K562 (cell line): ENCODE data around the gene PPP4R1. TPM values are rescaled to one million over a fixed set of nuclear protein-coding genes. Genes with fewer than 3 reads are reported as not detected.
A peak's percentile ranks its signal among the peaks of the same experiment; 100 is the strongest.

Experiments
- ATAC-seq: fragments of 200-7000 bp; cut with Tn5 transposase; 3 replicates; pipeline ENCODE4 v1.9.1; 2020; ENCODE audit warnings: moderate library complexity
- BruUV-seq: library from RNA; stranded (reverse); fragments of 400-500 nt; replicated peaks from 2 replicates; lab custom pipeline; 2021; lab: Mats Ljungman, UMichigan
- CTCF ChIA-PET: fragments of 300-600 bp; formaldehyde crosslinking; extraction: SDS; loops from one replicate; lab custom pipeline; 2021; ENCODE audit warnings: low intra/inter-chr PET ratio; lab: Yijun Ruan, JAX
- POLR2A ChIA-PET: fragments of 300-600, 350-650 bp; sonication (Branson Sonifier 250); formaldehyde crosslinking; extraction: SDS; loops from one replicate; lab custom pipeline; 2021; ENCODE audit warnings: antibody characterized with exemption, inconsistent platforms; lab: Yijun Ruan, JAX
- DNase-seq, 4 experiments: peaks; one replicate each; pipeline versions ENCODE4 v3.0.0 to v3.0.0-alpha.2; 2011 to 2018; ENCODE audit warnings: low spot score in 3 of 4, mixed read lengths in 3 of 4; ENCODE audit errors: extremely low read depth in 1 of 4
- FAIRE-seq: peaks from 2 replicates; lab custom pipeline; 2011; peaks lifted over from hg19 to GRCh38; lab: Jason Lieb, UNC
- H2AFZ ChIP-seq: 2 replicates; pipeline ENCODE4 v1.6.0; 2011; ENCODE audit warnings: low read depth, low read length, control low read depth, inconsistent platforms
- H3K27ac ChIP-seq: fragments of 200-600 bp; 3 replicates; pipeline ENCODE4 v1.8.0; 2011; ENCODE audit warnings: low read depth, mild to moderate bottlenecking, control low read depth, inconsistent platforms, low read length, moderate library complexity, mixed read lengths; ENCODE audit errors: extremely low read depth
- H3K27me3 ChIP-seq, 2 experiments: fragments of 300-600 bp in 1 of 2; 2 replicates in 1 of 2; 3 replicates in 1 of 2; pipeline versions ENCODE4 v1.6.0 to v1.8.0; 2011; ENCODE audit warnings: inconsistent platforms in 2 of 2, low read length in 2 of 2, mild to moderate bottlenecking in 1 of 2, mixed read lengths in 1 of 2, moderate library complexity in 1 of 2; ENCODE audit not compliant: control insufficient read depth in 2 of 2, insufficient read depth in 2 of 2
- H3K36me3 ChIP-seq: fragments of 300-600 bp; 3 replicates; pipeline ENCODE4 v1.8.0; 2011; ENCODE audit warnings: mild to moderate bottlenecking, low read length, inconsistent platforms; ENCODE audit not compliant: control insufficient read depth, insufficient read depth
- H3K4me1 ChIP-seq, 2 experiments: fragments of 200-600 bp in 1 of 2; replicated peaks in 1 of 2; 2 replicates in 1 of 2; 3 replicates in 1 of 2; pipeline versions ENCODE4 v1.5.1 to v1.8.0; 2011; ENCODE audit warnings: inconsistent platforms in 2 of 2, low read length in 2 of 2, mild to moderate bottlenecking in 1 of 2, mixed read lengths in 1 of 2, moderate library complexity in 1 of 2; ENCODE audit not compliant: control insufficient read depth in 2 of 2, insufficient read depth in 2 of 2
- H3K4me2 ChIP-seq: 2 replicates; pipeline ENCODE4 v1.6.1; 2011; ENCODE audit warnings: low read length, control low read depth, inconsistent platforms, mixed read lengths; ENCODE audit not compliant: insufficient read depth
- H3K4me3 ChIP-seq: fragments of 200-600 bp; sonication (generic), shearing (Covaris generic); 2 replicates; pipeline ENCODE4 v1.5.1; 2016; ENCODE audit warnings: control low read depth, inconsistent platforms
- H3K79me2 ChIP-seq: fragments of 200-600 bp; 3 replicates; pipeline ENCODE4 v1.8.0; 2011; ENCODE audit warnings: low read length, inconsistent platforms; ENCODE audit not compliant: control insufficient read depth, insufficient read depth
- H3K9ac ChIP-seq, 2 experiments: 2 replicates each; pipeline versions ENCODE4 v1.6.0 to v1.6.1; 2011; ENCODE audit warnings: low read depth in 2 of 2, low read length in 2 of 2, control low read depth in 1 of 2, inconsistent platforms in 1 of 2, mild to moderate bottlenecking in 1 of 2, mixed read lengths in 1 of 2; ENCODE audit not compliant: insufficient read depth in 1 of 2
- H3K9me1 ChIP-seq: one replicate; pipeline ENCODE4 v1.6.0; 2011; ENCODE audit warnings: inconsistent platforms, mild to moderate bottlenecking, low read length, moderate library complexity; ENCODE audit not compliant: control insufficient read depth, insufficient read depth
- H3K9me3 ChIP-seq: replicated peaks from 2 replicates; pipeline ENCODE4 v1.5.1; 2011; ENCODE audit warnings: low read depth, low read length, inconsistent platforms; ENCODE audit not compliant: control insufficient read depth, insufficient read depth
- H4K20me1 ChIP-seq: replicated peaks from 2 replicates; pipeline ENCODE4 v1.6.1; 2011; ENCODE audit warnings: low read length, inconsistent platforms, mixed read lengths; ENCODE audit not compliant: control insufficient read depth, insufficient read depth
- ARHGAP35 ChIP-seq: fragments of 450-650 bp; IDR thresholded peaks from 2 replicates; pipeline ENCODE4 v1.6.1; 2018; ENCODE audit not compliant: partially characterized antibody
- DEAF1 ChIP-seq: fragments of 450-650 bp; formaldehyde crosslinking; IDR thresholded peaks from 2 replicates; pipeline ENCODE4 v1.4.0; 2020; ENCODE audit warnings: mild to moderate bottlenecking, moderate library complexity
- EP300 ChIP-seq: IDR thresholded peaks from 2 replicates; pipeline ENCODE4 v1.6.1; 2012; ENCODE audit warnings: low read length, improper control_type of control experiment
- EP400 ChIP-seq: fragments of 450-650 bp; IDR thresholded peaks from 2 replicates; pipeline ENCODE4 v1.6.1; 2017; ENCODE audit warnings: antibody characterized with exemption, mild to moderate bottlenecking, moderate library complexity
- MED1 ChIP-seq: sonication (generic); formaldehyde crosslinking; IDR thresholded peaks from 2 replicates; pipeline ENCODE4 v1.8.1; 2023; ENCODE audit warnings: missing genetic modification reagents, borderline replicate concordance
- MNT ChIP-seq, 2 experiments: fragments of 450-650 bp; conservative IDR thresholded peaks; 2 replicates each; pipeline ENCODE4 v1.6.1; 2017; ENCODE audit warnings: mild to moderate bottlenecking in 2 of 2, moderate library complexity in 2 of 2
- POLR2H ChIP-seq: IDR thresholded peaks from 2 replicates; pipeline ENCODE4 v1.6.1; 2016; ENCODE audit warnings: missing genetic modification characterization, low read depth, mild to moderate bottlenecking, control low read depth, missing compliant biosample characterization, moderate library complexity
- TEAD4 ChIP-seq, 2 experiments: sonication (generic) in 1 of 2; formaldehyde crosslinking in 1 of 2; IDR thresholded peaks; 2 replicates each; pipeline versions ENCODE4 v1.6.1 to v1.8.0; 2012 to 2022; ENCODE audit warnings: borderline replicate concordance in 1 of 2, inconsistent platforms in 1 of 2, low read length in 1 of 2, mild to moderate bottlenecking in 1 of 2, missing genetic modification reagents in 1 of 2
- UBTF ChIP-seq, 2 experiments: IDR thresholded peaks; 2 replicates each; pipeline ENCODE4 v1.6.1; 2012; ENCODE audit warnings: improper control_type of control experiment in 2 of 2, low read depth in 2 of 2, low read length in 2 of 2, borderline replicate concordance in 1 of 2
- ZZZ3 ChIP-seq: fragments of 450-650 bp; IDR thresholded peaks from 2 replicates; pipeline ENCODE4 v1.6.1; 2016; ENCODE audit warnings: antibody characterized with exemption, mild to moderate bottlenecking, moderate library complexity
- WGBS: fragments of 100-300 bp; shearing (Covaris generic); methylation state at CpG from one replicate; pipeline ENCODE4 v1.1.6; 2016; ENCODE audit warnings: low coverage, mixed read lengths; ENCODE audit not compliant: insufficient coverage; ENCODE audit errors: missing lambda C conversion rate; 5-methylcytosine and 5-hydroxymethylcytosine counted together
- in situ Hi-C: fragments of 300-500 bp; cut with MboI; formaldehyde crosslinking; loops from 4 replicates; pipeline ENCODE4 v1.15.0; 2018; ENCODE audit warnings: inconsistent platforms, mixed read lengths
- intact Hi-C: fragments of 100-400 bp; cut with micrococcal nuclease; formaldehyde crosslinking; loops from 2 replicates; pipeline ENCODE4 v1.14.2; 2022
- polyA plus RNA-seq, 8 experiments: library from polyadenylated mRNA; depleted of rRNA in 4 of 8; stranded (reverse) in 5 of 8; unstranded in 3 of 8; fragments of >200 nt; fragmentation: Nextera tagmentation in 2 of 8; fragmentation: Illumina TruSeq in 1 of 8; extraction: Ambion mirVana in 2 of 8; extraction: Trizol in 1 of 8; gene quantifications; 2 replicates each; pipeline versions ENCODE4 v1.2.1 to v1.2.3, GENCODE V29; 2011 to 2014; ENCODE audit warnings: inconsistent platforms in 1 of 8, missing spikeins in 1 of 8
- total RNA-seq, 7 experiments: library from RNA; depleted of rRNA in 6 of 7; stranded (reverse); fragments of >200 nt in 6 of 7; fragmentation: Illumina TruSeq in 2 of 7; extraction: Trizol in 2 of 7; gene quantifications; 2 replicates each; pipeline versions ENCODE4 v1.2.1 to v1.2.3, GENCODE V29; 2011 to 2021; ENCODE audit warnings: low replicate concordance in 1 of 7
- TF ChIP-seq, protein P1 (sequence below): sonication (generic); IDR thresholded peaks from 2 replicates; pipeline ENCODE4 v1.6.1; 2016

Gene PPP4R1
- total and polyA plus RNA-seq, 9 of the 15 experiments (the other 6 are each of a cell fraction or from before 2014, with no cell fraction given), result 23.5 to 136 (median 84.5) TPM

- TF ChIP-seq MNT (conservative IDR thresholded peaks at IDR 0.05) (no peak), EP300 (no peak)
- TF ChIP-seq, all 486 proteins: peak for 0
Measured at GRCh38 chr18:9577361-9577760, 37.0 kb downstream of the PPP4R1 start (continued).

- no TSS peak for BruUV-seq
- POLR2A ChIA-PET, result interaction anchor here (0.7 to 1.5 kb wide), 9 partner anchors 9 to 374 kb away, joined by 3 to 4 read pairs (median 4); no protein-coding TSS in a partner anchor
- Histone ChIP-seq H3K9ac (no peak overlapping the region), H3K27me3 (no peaks in the 10 kb centered on the region), H3K9me3 (no peaks in the 10 kb centered on the region), H4K20me1 (no peaks in the 10 kb centered on the region), H3K4me1 (peaks cover 0 to 6% of the 10 kb centered on the region in 2 experiments; a peak in 2 of 5 replicates), H3K4me2 (no peak overlapping the region), H3K27ac (peak overlapping the region; percentile 16; the same call in 1 of the 3 replicates), H3K79me2 (0 out of 3 replicates have a peak, but pooled peaks cover 8% of the 10 kb centered on the region), H3K4me3 (no peak overlapping the region), H2AFZ (no peak overlapping the region), H3K9me1 (no peaks in the 10 kb centered on the region), H3K36me3 (peaks cover 86% of the 10 kb centered on the region)
- ATAC-seq, result peak; percentile 98
- in situ Hi-C loops, result loop anchor here (10.0 kb wide), 1 partner anchor 199 kb away; no protein-coding TSS in a partner anchor
- CTCF ChIA-PET, result interaction anchor here (0.6 to 1.1 kb wide), 6 partner anchors 20 to 1160 kb away, joined by 3 to 6 read pairs (median 4); no protein-coding TSS in a partner anchor
- intact Hi-C loops, result loop anchor here (1.0 to 10.0 kb wide), 5 partner anchors 33 to 379 kb away; no protein-coding TSS in a partner anchor
- peak; percentile 97 for FAIRE-seq
- WGBS, result under 1% methylated on average over 5 of the region's 5 CpGs
- DNase-seq, result peak; percentile 70 to 98 (median 76)
- TF ChIP-seq ARHGAP35 (no peak), EP400 (peak; percentile 19; the same call in 1 of the 2 replicates), TEAD4 (IDR thresholded peaks at IDR 0.05; ENCODE audit: low read length) (peak; percentile 53), TEAD4 (CRISPR knock-in tag; IDR thresholded peaks at IDR 0.05; ENCODE audit: borderline replicate concordance) (no peak), MED1 (no peak), DEAF1 (CRISPR knock-in tag) (peak; percentile 80), UBTF (IDR thresholded peaks at IDR 0.05; ENCODE audit: borderline replicate concordance in 1 of 2, low read depth in 2 of 2, low read length in 2 of 2) (no peak), POLR2H (tag) (no peak), ZZZ3 (no peak)
- TF ChIP-seq, protein P1, sequence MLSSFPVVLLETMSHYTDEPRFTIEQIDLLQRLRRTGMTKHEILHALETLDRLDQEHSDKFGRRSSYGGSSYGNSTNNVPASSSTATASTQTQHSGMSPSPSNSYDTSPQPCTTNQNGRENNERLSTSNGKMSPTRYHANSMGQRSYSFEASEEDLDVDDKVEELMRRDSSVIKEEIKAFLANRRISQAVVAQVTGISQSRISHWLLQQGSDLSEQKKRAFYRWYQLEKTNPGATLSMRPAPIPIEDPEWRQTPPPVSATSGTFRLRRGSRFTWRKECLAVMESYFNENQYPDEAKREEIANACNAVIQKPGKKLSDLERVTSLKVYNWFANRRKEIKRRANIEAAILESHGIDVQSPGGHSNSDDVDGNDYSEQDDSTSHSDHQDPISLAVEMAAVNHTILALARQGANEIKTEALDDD, result peak; percentile 45; the same call in 1 of the 2 replicates
Measured at GRCh38 chr18:9575558-9575957, 38.8 kb downstream of the PPP4R1 start.
